Tibial nerve (tissue), 4 donors: ENCODE measurements around the gene MAPKAPK5. TPM values are rescaled to one million over a fixed set of nuclear protein-coding genes. Genes with fewer than 3 reads are reported as not detected.
"Not testable (repeated sequence)": the region's sequence is repeated elsewhere in the genome, so short reads cannot be mapped to it uniquely, and the experiment has no call there.

Source experiments
- DNase-seq, 2 donors: peaks; one replicate each; pipeline ENCODE4 v3.0.0-alpha.2; 2019; ENCODE audit warnings: low spot score in 2 of 2
- H3K27ac ChIP-seq, 4 donors: fragments of 200-600 bp; sonication (generic) in 3 of 4; one replicate each; pipeline ENCODE4 v1.5.1; 2017 to 2019; ENCODE audit warnings: mild to moderate bottlenecking in 1 of 4
- H3K27me3 ChIP-seq, 2 donors: fragments of 200-600 bp; sonication (generic) in 1 of 2; one replicate each; pipeline versions ENCODE4 v1.5.1 to v1.6.0; 2017 to 2019
- H3K36me3 ChIP-seq, 3 donors: fragments of 200-600 bp; sonication (generic); one replicate each; pipeline ENCODE4 v1.5.1; 2018 to 2019
- H3K4me1 ChIP-seq, 4 donors: fragments of 200-600 bp; sonication (generic) in 3 of 4; one replicate each; pipeline ENCODE4 v1.5.1; 2017 to 2019
- H3K4me3 ChIP-seq, 4 donors: fragments of 200-600 bp; sonication (generic) in 3 of 4; one replicate each; pipeline ENCODE4 v1.5.1; 2017 to 2019; ENCODE audit warnings: mild to moderate bottlenecking in 1 of 4, moderate library complexity in 1 of 4
- H3K9me3 ChIP-seq, 4 donors: fragments of 200-600 bp; sonication (generic) in 3 of 4; one replicate each; pipeline ENCODE4 v1.5.1; 2017 to 2019
- EP300 ChIP-seq, 2 donors: sonication (generic); formaldehyde crosslinking; IDR thresholded peaks; one replicate each; pipeline ENCODE4 v1.6.1; 2017; ENCODE audit warnings: antibody characterized with exemption in 2 of 2, mild to moderate bottlenecking in 1 of 2
- POLR2A ChIP-seq, 2 donors: fragments of 450-650 bp; IDR thresholded peaks; one replicate each; pipeline ENCODE4 v1.6.1; 2017; ENCODE audit warnings: antibody characterized with exemption in 2 of 2, mild to moderate bottlenecking in 2 of 2, moderate library complexity in 2 of 2
- WGBS, 2 donors: methylation state at CpG; one replicate each; pipeline ENCODE4 v1.1.5; 2018; 5-methylcytosine and 5-hydroxymethylcytosine counted together
- small RNA-seq: library from RNA; depleted of rRNA; stranded (forward); fragments of <200 nt; gene quantifications from one replicate; pipeline ENCODE3, GENCODE V24; 2016
- total RNA-seq, 4 donors: library from RNA; depleted of rRNA; stranded (reverse); fragments of >200 nt; gene quantifications; one replicate each; pipeline ENCODE4 v1.1.0, GENCODE V29; 2016
- TF ChIP-seq, protein P1 (sequence below), 5 experiments: fragments of 200-600 bp in 3 of 5; fragments of 450-650 bp in 2 of 5; sonication (generic) in 3 of 5; IDR thresholded peaks; one replicate each; pipeline ENCODE4 v1.5.1; 2016 to 2019; ENCODE audit warnings: antibody characterized with exemption in 5 of 5, mild to moderate bottlenecking in 3 of 5, moderate library complexity in 2 of 5

The MAPKAPK5 gene
- total RNA-seq, 4 donors from 2014 or later = 36.1 to 65.1 (median 44.7) TPM

DNA sequence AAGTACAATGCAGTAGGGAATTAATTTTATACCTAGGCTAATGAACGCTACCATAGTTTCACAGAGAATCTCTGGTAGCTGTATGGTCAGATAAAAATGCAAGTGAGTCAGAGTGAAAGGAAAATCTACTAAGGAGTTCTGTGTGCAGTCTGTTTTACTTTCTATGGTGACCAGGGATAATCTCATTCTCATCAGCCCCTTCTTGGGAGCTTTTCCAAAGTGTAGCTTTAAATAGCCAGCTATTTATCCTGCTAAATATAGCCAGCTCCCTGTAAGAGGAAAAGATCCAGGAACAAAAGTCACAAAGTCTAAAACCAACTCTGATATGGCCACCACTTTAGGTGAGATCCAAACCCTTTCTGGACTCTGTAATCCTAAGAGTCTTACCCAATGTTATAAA, 95.4 kb downstream of the MAPKAPK5 start:
- TF ChIP-seq POLR2A (IDR thresholded peaks at IDR 0.05) (no peak), EP300 (IDR thresholded peaks at IDR 0.05) (no peak)
- TF ChIP-seq, protein P1, sequence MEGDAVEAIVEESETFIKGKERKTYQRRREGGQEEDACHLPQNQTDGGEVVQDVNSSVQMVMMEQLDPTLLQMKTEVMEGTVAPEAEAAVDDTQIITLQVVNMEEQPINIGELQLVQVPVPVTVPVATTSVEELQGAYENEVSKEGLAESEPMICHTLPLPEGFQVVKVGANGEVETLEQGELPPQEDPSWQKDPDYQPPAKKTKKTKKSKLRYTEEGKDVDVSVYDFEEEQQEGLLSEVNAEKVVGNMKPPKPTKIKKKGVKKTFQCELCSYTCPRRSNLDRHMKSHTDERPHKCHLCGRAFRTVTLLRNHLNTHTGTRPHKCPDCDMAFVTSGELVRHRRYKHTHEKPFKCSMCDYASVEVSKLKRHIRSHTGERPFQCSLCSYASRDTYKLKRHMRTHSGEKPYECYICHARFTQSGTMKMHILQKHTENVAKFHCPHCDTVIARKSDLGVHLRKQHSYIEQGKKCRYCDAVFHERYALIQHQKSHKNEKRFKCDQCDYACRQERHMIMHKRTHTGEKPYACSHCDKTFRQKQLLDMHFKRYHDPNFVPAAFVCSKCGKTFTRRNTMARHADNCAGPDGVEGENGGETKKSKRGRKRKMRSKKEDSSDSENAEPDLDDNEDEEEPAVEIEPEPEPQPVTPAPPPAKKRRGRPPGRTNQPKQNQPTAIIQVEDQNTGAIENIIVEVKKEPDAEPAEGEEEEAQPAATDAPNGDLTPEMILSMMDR (IDR thresholded peaks at IDR 0.05) = no peak

DNA sequence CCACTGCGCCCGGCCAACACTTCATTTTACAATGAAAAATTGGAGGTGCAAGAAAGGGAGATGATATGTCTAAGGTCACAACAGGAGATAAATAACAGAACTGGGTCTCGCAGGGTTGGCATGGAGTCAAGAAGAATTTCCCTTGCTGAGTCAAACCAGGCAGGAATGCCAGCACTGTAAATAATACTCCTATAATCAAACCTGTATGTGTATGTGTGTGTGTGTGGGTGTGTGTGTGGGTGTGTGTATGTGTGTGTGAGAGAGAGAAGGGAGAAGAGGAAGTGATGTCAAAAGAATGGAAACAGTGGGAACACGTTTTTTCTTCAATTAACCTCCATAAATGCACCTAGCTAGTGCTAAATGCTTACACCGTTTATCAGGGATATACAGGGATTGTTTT, 100.5 kb downstream of the MAPKAPK5 start:
- 66 to 79% methylated on average over 5 of the region's 5 CpGs for WGBS, 2 donors
- DNase-seq = no peak
- Histone ChIP-seq H3K27me3 (no peaks in the 10 kb centered on the region), H3K9me3 (peaks cover 0 to 4% (median 0%) of the 10 kb centered on the region in 4 donors), H3K36me3 (no peaks in the 10 kb centered on the region), H3K4me1 (peaks cover 0 to 5% (median 0%) of the 10 kb centered on the region in 4 donors), H3K4me3 (no peak overlapping the region), H3K27ac (no peak overlapping the region)
- TF ChIP-seq POLR2A (IDR thresholded peaks at IDR 0.05) = no peak
- TF ChIP-seq, protein P1 (IDR thresholded peaks at IDR 0.05) = no peak
- TF ChIP-seq EP300 (IDR thresholded peaks at IDR 0.05) = no peak

More for the DNA sequence above, 95.4 kb downstream of the MAPKAPK5 start:
- WGBS, 2 donors = 87 to 98% methylated on average over 1 of the region's 1 CpG
- DNase-seq = no peak
- Histone ChIP-seq H3K27ac (no peak overlapping the region), H3K4me1 (no peaks in the 10 kb centered on the region), H3K27me3 (no peaks in the 10 kb centered on the region), H3K36me3 (peaks cover 0 to 13% (median 0%) of the 10 kb centered on the region in 3 donors), H3K4me3 (no peak overlapping the region), H3K9me3 (peaks cover 0 to 4% (median 0%) of the 10 kb centered on the region in 4 donors)

DNA sequence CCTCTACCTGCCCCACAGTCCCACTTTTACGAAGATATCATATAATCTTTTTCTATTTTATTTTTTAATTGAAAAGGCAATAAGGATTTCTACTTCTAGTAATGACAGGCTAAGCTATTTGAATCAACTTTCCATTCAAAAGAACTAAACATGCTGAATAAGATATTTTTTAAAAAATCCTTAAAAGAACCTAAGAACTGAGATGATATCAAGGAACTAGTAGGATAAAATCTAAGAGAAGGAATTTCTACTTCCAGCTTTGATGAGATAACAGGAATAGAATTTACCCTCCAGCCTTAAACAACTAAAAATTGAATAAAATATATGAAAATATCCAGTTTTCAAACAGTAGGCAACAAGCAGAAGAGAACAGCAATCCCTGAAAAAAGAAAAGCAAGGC, 101.9 kb downstream of the MAPKAPK5 start:
- TF ChIP-seq EP300 (IDR thresholded peaks at IDR 0.05) (no peak), POLR2A (IDR thresholded peaks at IDR 0.05) (no peak)
- TF ChIP-seq, protein P1 (IDR thresholded peaks at IDR 0.05) = no peak

DNA sequence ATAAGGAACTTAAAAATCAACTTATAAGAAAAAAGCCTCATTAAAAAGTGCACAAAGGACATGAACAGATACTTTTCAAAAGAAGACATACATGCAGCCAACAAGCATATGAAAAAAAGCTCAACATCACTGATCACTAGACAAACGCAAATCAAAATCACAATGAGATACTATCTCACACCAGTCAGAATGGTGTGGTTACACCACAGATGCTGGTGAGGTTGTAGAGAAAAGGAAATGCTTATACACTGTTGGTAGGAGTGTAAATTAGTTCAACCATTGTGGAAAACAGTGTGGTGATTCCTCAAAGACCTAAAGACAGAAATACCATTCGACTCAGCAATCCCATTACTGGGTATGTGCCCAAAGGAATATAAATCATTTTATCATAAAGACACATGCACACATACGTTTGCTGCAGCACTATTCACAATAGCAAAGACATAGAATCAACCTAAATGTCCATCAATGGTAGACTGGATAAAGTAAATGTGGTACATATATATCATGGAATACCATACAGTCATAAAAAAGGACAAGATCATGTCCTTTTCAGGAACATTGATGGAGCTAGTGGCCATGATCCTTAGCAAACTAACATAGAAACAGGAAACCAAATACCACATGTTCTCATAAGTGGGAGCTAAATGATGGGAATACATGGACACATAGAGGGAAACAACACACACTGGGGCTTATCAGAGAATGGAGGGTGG, 109.1 kb downstream of the MAPKAPK5 start:
- not testable (repeated sequence) for H3K27me3 ChIP-seq

More for the DNA sequence above, 101.9 kb downstream of the MAPKAPK5 start:
- no peaks in the 10 kb centered on the region for H3K27me3 ChIP-seq
- no peak for DNase-seq
- H3K4me3 ChIP-seq = no peak overlapping the region
- 98% methylated on average over 1 of the region's 1 CpG for WGBS, 2 donors
- H3K9me3 ChIP-seq = no peaks in the 10 kb centered on the region
- peaks cover 0 to 5% (median 0%) of the 10 kb centered on the region in 4 donors for H3K4me1 ChIP-seq
- no peaks in the 10 kb centered on the region for H3K36me3 ChIP-seq
- no peak overlapping the region for H3K27ac ChIP-seq

More for the DNA sequence above, 109.1 kb downstream of the MAPKAPK5 start:
- H3K36me3 ChIP-seq, H3K4me1 ChIP-seq, H3K27ac ChIP-seq, DNase-seq, H3K9me3 ChIP-seq, H3K4me3 ChIP-seq: not testable (repeated sequence)
- 80 to 86% methylated on average over 3 of the region's 3 CpGs for WGBS, 2 donors

Small RNA genes lying within 50 kb of the gene (small RNA-seq; reads per million reads assigned to genes)
- 0.75 reads per million for gene MIR6761

Other genes starting within 250 kb of the MAPKAPK5 start
- gene ATXN2, start 242.9 kb upstream of the MAPKAPK5 start, total RNA-seq = 10 to 100 TPM; 50.3 to 84.3 (median 64.3) TPM
- gene BRAP, start 156.3 kb upstream of the MAPKAPK5 start, total RNA-seq = 10 to 100 TPM; 12.9 to 18.0 (median 17.2) TPM
- gene ACAD10, start 156.2 kb upstream of the MAPKAPK5 start, total RNA-seq = 10 to 100 TPM; 20.3 to 41.4 (median 21.4) TPM
- gene ALDH2, start 75.3 kb upstream of the MAPKAPK5 start, total RNA-seq = 100 to 1,000 TPM in 2 of 4 donors, 10 to 100 TPM in 2; 70.2 to 120 (median 95.3) TPM
- gene TMEM116, start 170.9 kb downstream of the MAPKAPK5 start, total RNA-seq = 10 to 100 TPM in 3 of 4 donors, 1 to 10 TPM in 1; 6.9 to 18.1 (median 14.4) TPM
- 10 to 100 TPM; 12.9 to 36.5 (median 29.7) TPM for gene ERP29, start 171.2 kb downstream of the MAPKAPK5 start, total RNA-seq